ENCODE measurements around the gene RSRC1.
"Not testable (repeated sequence)": the region's sequence is repeated elsewhere in the genome, so short reads cannot be mapped to it uniquely, and the experiment has no call there.

Gene RSRC1

DNA sequence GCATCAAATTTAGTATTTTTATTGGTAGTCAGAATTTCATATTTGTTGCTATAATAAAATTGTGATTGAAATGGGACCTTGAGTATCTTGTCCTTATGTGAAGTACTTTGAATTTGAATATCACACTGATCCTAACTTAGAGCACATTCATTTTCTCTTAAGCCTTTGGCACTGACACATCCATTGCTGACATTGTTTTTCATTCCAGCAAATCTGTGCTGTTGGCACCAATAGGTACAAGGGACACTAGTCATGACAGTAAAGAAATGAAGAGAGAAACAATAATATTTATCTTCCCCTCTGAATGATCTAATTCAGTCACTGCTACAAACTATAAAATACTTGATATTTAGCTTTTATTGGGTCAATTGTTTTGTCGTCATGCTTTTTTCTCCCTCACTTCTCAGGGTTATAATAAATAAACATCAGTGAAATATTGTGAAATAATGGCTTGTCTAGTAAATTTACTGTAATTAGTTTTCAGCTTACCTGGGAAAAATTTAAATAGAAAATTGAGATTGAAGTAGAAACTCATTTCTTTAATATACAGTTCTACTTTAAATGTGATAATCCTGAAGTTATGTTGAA is 294.3 kb downstream of the RSRC1 start:
- in situ Hi-C loops (cut with HindIII; ENCODE audit: low pct_ligation_motif_present, low sequenced_read_pairs), result no loop called here
- H3K36me3 ChIP-seq (replicated peaks), result no peaks in the 10 kb centered on the region
- DNase-seq, result no peak
- no peaks in the 10 kb centered on the region for H3K27me3 ChIP-seq (replicated peaks)
- H3K27ac ChIP-seq, result no peak overlapping the region
- TF ChIP-seq, protein P1, sequence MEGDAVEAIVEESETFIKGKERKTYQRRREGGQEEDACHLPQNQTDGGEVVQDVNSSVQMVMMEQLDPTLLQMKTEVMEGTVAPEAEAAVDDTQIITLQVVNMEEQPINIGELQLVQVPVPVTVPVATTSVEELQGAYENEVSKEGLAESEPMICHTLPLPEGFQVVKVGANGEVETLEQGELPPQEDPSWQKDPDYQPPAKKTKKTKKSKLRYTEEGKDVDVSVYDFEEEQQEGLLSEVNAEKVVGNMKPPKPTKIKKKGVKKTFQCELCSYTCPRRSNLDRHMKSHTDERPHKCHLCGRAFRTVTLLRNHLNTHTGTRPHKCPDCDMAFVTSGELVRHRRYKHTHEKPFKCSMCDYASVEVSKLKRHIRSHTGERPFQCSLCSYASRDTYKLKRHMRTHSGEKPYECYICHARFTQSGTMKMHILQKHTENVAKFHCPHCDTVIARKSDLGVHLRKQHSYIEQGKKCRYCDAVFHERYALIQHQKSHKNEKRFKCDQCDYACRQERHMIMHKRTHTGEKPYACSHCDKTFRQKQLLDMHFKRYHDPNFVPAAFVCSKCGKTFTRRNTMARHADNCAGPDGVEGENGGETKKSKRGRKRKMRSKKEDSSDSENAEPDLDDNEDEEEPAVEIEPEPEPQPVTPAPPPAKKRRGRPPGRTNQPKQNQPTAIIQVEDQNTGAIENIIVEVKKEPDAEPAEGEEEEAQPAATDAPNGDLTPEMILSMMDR (IDR thresholded peaks at IDR 0.05; ENCODE audit: low read depth, low read length, missing control alignments), result no peak
- no peak overlapping the region for H3K4me3 ChIP-seq (ENCODE audit: low read depth, low read length)

DNA sequence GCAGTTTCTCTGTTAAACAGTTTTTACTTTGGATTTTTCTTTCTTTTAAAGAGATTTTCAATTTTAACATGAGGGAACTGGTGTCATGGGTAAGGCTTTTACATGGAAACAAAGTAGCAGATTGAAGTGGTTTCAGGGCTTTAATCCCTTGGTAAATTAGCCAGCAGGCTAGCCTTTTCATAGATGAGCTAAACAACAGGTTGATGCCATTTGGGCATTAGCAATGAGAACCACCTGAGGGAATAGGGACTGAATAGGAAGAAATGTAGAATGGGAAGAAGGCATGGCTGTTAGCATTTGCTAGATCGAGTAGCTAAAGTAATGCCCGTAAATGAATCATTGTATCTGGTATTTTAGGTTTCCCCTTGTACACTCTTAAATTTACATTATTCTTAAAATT is 295.6 kb downstream of the RSRC1 start:
- in situ Hi-C loops (cut with HindIII; ENCODE audit: low pct_ligation_motif_present, low sequenced_read_pairs), result no loop called here

DNA sequence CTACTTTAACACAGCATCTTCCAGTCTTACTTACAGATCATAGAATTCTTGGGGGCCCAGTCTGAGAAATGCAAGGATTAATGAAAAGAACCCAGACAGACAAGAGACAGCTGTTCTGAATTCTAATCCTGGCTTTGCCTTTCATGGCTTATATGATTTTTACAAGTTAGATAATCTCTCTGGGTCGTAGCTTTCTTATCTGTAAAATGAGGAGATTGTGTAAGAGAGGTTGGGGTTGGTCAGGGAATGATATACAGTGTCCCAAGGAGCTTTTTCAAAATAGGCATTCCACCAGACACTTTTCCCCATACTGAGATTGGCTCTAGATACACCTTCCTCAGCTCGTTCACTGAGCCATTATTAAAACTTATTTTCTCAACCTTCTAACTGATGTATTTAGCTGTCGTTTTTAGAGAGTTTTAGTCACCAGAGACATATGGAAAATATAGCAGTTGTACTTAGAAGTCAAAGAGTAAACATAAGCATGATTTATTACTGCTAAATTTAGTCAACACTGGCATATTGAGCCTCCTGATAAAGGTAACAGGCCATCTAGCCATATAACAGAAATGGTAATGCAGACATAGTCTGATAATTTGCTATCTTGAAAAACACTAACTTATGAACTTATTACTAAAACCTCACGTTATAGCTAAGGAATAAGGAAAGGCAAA is 298.1 kb downstream of the RSRC1 start:
- Histone ChIP-seq H3K4me3 (ENCODE audit: low read depth, low read length) (no peak overlapping the region), H3K27ac (no peak overlapping the region), H3K27me3 (replicated peaks) (no peaks in the 10 kb centered on the region), H3K36me3 (replicated peaks) (no peaks in the 10 kb centered on the region)
- no peak for DNase-seq
- TF ChIP-seq, protein P1 (IDR thresholded peaks at IDR 0.05; ENCODE audit: low read depth, low read length, missing control alignments), result no peak
- in situ Hi-C loops (cut with HindIII; ENCODE audit: low pct_ligation_motif_present, low sequenced_read_pairs), result no loop called here

More for the DNA sequence above, 295.6 kb downstream of the RSRC1 start:
- H3K4me3 ChIP-seq (ENCODE audit: low read depth, low read length), result no peak overlapping the region
- no peak for DNase-seq
- no peak overlapping the region for H3K27ac ChIP-seq
- no peaks in the 10 kb centered on the region for H3K36me3 ChIP-seq (replicated peaks)
- H3K27me3 ChIP-seq (replicated peaks), result no peaks in the 10 kb centered on the region
- TF ChIP-seq, protein P1 (IDR thresholded peaks at IDR 0.05; ENCODE audit: low read depth, low read length, missing control alignments), result no peak

DNA sequence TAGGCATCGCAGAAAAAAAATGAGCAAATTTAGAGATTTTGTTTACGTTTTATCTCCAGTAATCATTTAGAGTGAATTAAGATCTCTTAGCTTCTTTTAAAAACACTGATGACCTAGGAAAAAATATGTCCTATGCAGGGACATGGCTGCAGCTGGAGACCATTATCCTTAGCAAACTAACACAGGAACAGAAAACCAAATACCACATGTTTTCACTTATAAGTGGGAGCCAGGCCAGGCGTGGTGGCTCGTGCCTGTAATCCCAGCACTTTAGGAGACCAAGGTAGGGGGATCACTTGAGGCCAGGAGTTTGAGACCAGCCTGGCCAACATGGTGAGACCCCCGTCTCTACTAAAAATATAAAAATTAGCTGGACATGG is 298.6 kb downstream of the RSRC1 start:
- H3K27ac ChIP-seq; H3K4me3 ChIP-seq (ENCODE audit: low read depth, low read length); in situ Hi-C loops (cut with HindIII; ENCODE audit: low pct_ligation_motif_present, low sequenced_read_pairs); H3K27me3 ChIP-seq (replicated peaks); H3K36me3 ChIP-seq (replicated peaks); DNase-seq: not testable (repeated sequence)

DNA sequence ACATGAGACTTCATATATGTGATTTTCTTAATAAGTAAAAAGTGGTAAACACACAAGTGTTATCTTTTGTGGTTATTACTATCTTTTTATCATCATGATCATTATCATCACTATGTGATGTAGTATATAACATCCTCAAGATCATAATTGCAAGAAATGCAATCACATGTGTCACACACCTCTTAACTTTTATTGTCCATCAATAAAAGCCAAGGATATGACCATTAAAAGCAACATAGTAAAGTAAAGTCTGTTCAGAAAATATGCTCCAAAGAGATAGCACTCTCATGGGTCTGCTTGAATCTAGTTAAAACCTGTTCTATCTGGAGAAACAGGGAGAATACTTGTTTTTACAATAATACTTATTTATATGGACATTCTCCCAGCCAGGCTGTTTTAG is 308.1 kb downstream of the RSRC1 start:
- in situ Hi-C loops (cut with HindIII; ENCODE audit: low pct_ligation_motif_present, low sequenced_read_pairs), result no loop called here
- Histone ChIP-seq H3K27me3 (replicated peaks) (no peaks in the 10 kb centered on the region), H3K27ac (no peak overlapping the region), H3K36me3 (replicated peaks) (no peaks in the 10 kb centered on the region), H3K4me3 (ENCODE audit: low read depth, low read length) (no peak overlapping the region)
- TF ChIP-seq, protein P1 (IDR thresholded peaks at IDR 0.05; ENCODE audit: low read depth, low read length, missing control alignments), result no peak
- DNase-seq, result no peak

DNA sequence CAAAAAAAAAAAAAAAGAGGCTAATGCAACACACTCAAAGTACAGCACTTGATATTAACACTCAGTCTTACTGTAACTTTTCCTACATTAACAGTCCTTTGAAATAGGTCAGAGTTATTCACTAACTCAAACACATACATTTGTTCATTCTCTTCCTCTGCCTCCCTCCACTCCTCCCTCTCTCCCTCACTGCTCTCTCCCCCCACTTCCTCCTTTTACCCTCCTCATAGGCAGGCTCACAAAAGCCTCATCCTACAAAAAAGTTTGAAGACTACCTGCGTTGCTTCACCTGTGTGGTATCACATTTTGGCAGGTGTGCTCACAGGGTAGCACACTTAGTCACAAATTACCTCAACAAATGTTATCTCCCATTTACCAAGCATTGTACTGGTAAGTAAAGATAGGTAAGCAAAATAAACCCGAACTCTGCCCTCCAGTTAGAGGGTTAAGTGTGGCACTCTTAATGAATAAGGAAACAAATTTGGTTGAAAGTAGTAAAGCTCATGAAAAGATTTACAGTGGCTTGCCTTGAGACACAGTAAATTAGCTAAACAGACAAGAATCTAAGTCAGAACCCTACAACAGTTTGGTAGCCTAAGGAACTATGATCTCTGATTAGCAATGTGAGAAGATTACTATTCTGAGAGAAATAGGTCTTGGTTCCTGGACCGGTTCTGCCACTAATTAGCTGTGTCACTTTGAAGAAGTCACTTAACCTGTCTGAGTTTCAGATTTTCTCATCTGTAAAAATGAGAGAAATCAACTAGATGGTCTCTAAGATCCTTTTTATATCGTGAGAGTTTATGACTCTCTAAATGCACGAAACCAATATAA is 310.1 kb downstream of the RSRC1 start:
- no peaks in the 10 kb centered on the region for H3K36me3 ChIP-seq (replicated peaks)
- no peaks in the 10 kb centered on the region for H3K27me3 ChIP-seq (replicated peaks)
- no peak overlapping the region for H3K27ac ChIP-seq
- in situ Hi-C loops (cut with HindIII; ENCODE audit: low pct_ligation_motif_present, low sequenced_read_pairs), result no loop called here
- H3K4me3 ChIP-seq (ENCODE audit: low read depth, low read length), result no peak overlapping the region
- DNase-seq, result no peak
- TF ChIP-seq, protein P1 (IDR thresholded peaks at IDR 0.05; ENCODE audit: low read depth, low read length, missing control alignments), result no peak

Measured in brain microvascular endothelial cell (primary cell).